KMS-11 (cell line): Measurements from ENCODE around the gene ATP5F1E.

Experiments used
- H2AFZ ChIP-seq: fragments of 200-600 bp; sonication (generic); 2 replicates; pipeline ENCODE4 v1.6.1; 2016; ENCODE audit warnings: antibody characterized with exemption, mixed run types, low read depth
- H3K27ac ChIP-seq: fragments of 200-600 bp; sonication (generic); 2 replicates; pipeline ENCODE4 v1.6.1; 2016; ENCODE audit warnings: mild to moderate bottlenecking, mixed run types
- H3K27me3 ChIP-seq: fragments of 200-600 bp; sonication (generic); 2 replicates; pipeline ENCODE4 v1.6.1; 2017; ENCODE audit warnings: mild to moderate bottlenecking, low read depth, mixed run types, moderate library complexity; ENCODE audit not compliant: insufficient read depth
- H3K36me3 ChIP-seq: fragments of 200-600 bp; sonication (generic); 2 replicates; pipeline ENCODE4 v1.6.1; 2017; ENCODE audit warnings: mild to moderate bottlenecking, mixed run types; ENCODE audit not compliant: insufficient read depth
- H3K4me1 ChIP-seq: fragments of 200-600 bp; sonication (generic); 2 replicates; pipeline ENCODE4 v1.6.1; 2016; ENCODE audit warnings: mild to moderate bottlenecking, low read depth, mixed run types; ENCODE audit not compliant: poor library complexity, severe bottlenecking
- H3K4me2 ChIP-seq: fragments of 200-600 bp; sonication (generic); 2 replicates; pipeline ENCODE4 v1.7.0; 2016; ENCODE audit warnings: mild to moderate bottlenecking, mixed run types
- H3K4me3 ChIP-seq: fragments of 200-600 bp; sonication (generic); IDR thresholded peaks from 2 replicates; pipeline ENCODE4 v1.6.1; 2017; ENCODE audit warnings: low read depth, low read length, mixed read lengths; ENCODE audit not compliant: insufficient read depth
- H3K79me2 ChIP-seq: fragments of 200-600 bp; sonication (generic); 2 replicates; pipeline ENCODE4 v1.6.1; 2016; ENCODE audit warnings: low read depth, mixed run types; ENCODE audit not compliant: insufficient read depth
- H3K9ac ChIP-seq: fragments of 200-600 bp; sonication (generic); 2 replicates; pipeline ENCODE4 v1.6.1; 2016; ENCODE audit warnings: mild to moderate bottlenecking, mixed run types
- H4K20me1 ChIP-seq: fragments of 200-600 bp; sonication (generic); 2 replicates; pipeline ENCODE4 v1.6.1; 2016; ENCODE audit warnings: mild to moderate bottlenecking, mixed run types; ENCODE audit not compliant: insufficient read depth
- TF ChIP-seq, protein P1 (sequence below): fragments of 200-600 bp; sonication (generic); conservative IDR thresholded peaks from 2 replicates; pipeline ENCODE4 v1.6.1; 2017; ENCODE audit warnings: low read depth, mild to moderate bottlenecking, antibody characterized with exemption, low read length, moderate library complexity, mixed read lengths

The ATP5F1E gene

DNA sequence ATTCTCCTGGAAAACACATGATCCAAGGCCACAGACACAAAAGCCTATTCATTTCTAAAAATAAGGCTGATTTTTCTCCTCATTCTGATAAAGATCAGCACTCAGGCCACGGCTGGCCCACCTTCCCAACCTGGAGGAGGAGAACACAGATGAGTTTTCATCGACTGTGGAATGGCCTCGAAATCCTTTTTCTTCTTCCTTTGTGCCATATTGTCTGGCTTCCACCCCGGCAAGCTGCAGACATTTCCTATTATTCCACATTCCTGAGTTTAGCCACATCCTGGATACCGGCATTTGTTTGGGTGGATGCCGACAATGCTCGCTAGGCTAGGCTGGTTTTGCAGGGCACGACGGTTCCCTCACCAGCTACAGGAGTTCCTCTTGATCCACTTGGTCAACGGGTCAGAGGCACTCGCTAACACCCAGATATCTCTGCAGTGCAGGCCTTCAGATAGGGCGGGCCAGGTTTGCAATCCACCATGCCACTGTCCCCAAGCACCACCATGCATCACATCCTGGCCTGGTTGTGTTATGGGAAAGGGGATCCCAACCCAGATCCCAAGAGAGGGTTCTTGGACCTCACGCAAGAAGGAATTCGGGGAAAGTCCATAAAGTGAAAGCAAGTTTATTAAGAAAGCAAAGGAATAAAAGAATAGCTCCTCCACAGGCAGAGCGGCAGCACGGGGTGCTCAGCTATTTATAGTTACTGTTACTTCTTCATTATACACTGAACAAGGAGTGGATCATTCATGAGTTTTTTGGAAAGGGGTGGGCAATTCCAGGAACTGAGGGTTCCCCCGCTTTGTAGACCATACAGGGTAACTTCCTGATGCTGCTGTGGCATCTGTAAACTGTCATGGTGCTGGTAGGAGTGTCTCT lies 20.9 kb downstream of the ATP5F1E start:
- Histone ChIP-seq H2AFZ (no peak overlapping the region), H3K4me1 (peaks cover 4% of the 10 kb centered on the region), H3K27ac (no peak overlapping the region), H3K4me2 (no peak overlapping the region), H3K9ac (no peak overlapping the region), H3K27me3 (peaks cover 9% of the 10 kb centered on the region; the same call in 1 of the 2 replicates), H3K4me3 (no peak overlapping the region), H3K36me3 (no peaks in the 10 kb centered on the region), H3K79me2 (no peaks in the 10 kb centered on the region), H4K20me1 (no peaks in the 10 kb centered on the region)
- TF ChIP-seq, protein P1, sequence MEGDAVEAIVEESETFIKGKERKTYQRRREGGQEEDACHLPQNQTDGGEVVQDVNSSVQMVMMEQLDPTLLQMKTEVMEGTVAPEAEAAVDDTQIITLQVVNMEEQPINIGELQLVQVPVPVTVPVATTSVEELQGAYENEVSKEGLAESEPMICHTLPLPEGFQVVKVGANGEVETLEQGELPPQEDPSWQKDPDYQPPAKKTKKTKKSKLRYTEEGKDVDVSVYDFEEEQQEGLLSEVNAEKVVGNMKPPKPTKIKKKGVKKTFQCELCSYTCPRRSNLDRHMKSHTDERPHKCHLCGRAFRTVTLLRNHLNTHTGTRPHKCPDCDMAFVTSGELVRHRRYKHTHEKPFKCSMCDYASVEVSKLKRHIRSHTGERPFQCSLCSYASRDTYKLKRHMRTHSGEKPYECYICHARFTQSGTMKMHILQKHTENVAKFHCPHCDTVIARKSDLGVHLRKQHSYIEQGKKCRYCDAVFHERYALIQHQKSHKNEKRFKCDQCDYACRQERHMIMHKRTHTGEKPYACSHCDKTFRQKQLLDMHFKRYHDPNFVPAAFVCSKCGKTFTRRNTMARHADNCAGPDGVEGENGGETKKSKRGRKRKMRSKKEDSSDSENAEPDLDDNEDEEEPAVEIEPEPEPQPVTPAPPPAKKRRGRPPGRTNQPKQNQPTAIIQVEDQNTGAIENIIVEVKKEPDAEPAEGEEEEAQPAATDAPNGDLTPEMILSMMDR, result no peak

DNA sequence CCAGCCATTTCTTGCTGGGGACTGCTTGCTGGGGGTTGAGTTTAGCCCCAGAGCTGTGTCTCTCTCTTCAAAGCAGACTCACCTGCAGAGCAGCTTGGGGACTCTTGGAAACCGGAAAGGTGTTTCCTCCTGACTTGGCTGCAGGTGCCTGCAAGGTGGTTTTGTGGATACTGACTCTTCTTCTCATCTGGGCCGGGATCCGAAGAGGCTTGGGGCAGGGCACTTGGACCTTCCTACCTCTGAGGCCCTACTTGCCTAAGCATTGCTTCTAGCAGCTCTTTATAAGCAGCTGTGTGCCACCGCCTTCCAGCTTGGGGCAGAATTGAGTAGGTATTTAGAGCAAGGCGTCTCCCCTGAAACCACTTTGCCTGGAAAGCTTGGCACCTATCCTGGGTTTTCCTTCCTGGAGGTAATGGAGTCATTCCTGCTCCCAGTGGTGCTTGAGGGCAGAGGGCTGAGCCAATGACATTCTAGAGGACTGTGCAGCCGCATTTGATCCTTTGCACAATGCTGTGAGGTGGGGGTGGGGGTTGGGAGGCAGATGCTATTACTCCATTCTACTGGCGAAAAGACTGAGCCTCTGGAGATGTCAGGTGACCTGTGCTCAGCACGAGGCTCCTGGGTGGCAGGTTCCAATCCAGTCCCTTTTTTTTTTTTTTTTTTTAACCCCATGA lies 21.7 kb downstream of the ATP5F1E start:
- Histone ChIP-seq H3K27ac (no peak overlapping the region), H3K4me2 (no peak overlapping the region), H3K27me3 (peaks cover 13% of the 10 kb centered on the region; the same call in 1 of the 2 replicates), H3K79me2 (no peaks in the 10 kb centered on the region), H2AFZ (no peak overlapping the region), H3K9ac (no peak overlapping the region), H3K4me3 (no peak overlapping the region), H3K4me1 (peaks cover 11% of the 10 kb centered on the region), H4K20me1 (no peaks in the 10 kb centered on the region), H3K36me3 (no peaks in the 10 kb centered on the region)
- TF ChIP-seq, protein P1, result no peak

DNA sequence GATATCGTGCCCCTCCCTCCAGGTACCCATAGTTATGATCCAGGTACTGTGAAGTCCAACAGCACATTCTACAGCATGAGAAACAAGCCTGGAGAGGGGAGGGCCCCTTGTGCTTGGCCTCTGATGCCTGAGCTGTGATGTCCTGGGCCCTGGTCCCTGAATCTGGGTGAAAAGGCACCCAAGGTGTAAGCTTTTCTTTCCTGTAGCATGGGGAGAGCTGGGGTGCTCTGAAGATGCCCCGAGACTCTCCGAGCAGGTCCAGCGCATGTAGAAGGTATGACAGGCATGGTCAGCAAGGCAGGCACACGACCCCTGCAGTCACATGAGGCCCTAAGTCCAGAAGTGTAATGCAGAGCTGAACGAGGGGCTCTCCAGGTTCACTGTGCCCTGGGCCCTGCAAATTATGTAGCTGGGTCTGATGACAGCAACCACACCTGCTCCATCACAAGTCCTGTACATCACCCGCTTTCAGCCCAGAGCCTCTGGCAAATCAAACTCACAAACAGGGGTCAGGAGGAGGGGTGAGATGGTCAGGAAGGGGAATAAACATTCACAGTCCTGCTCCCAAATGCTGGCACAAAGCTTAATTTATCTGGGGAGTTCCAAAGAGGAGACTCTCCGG lies 23.3 kb downstream of the ATP5F1E start:
- TF ChIP-seq, protein P1, result no peak
- Histone ChIP-seq H3K27ac (no peak overlapping the region), H3K27me3 (peaks cover 13% of the 10 kb centered on the region; the same call in 1 of the 2 replicates), H3K9ac (no peak overlapping the region), H3K79me2 (no peaks in the 10 kb centered on the region), H3K4me2 (no peak overlapping the region), H3K4me3 (no peak overlapping the region), H2AFZ (no peak overlapping the region), H3K4me1 (peaks cover 28% of the 10 kb centered on the region), H4K20me1 (no peaks in the 10 kb centered on the region), H3K36me3 (no peaks in the 10 kb centered on the region)

DNA sequence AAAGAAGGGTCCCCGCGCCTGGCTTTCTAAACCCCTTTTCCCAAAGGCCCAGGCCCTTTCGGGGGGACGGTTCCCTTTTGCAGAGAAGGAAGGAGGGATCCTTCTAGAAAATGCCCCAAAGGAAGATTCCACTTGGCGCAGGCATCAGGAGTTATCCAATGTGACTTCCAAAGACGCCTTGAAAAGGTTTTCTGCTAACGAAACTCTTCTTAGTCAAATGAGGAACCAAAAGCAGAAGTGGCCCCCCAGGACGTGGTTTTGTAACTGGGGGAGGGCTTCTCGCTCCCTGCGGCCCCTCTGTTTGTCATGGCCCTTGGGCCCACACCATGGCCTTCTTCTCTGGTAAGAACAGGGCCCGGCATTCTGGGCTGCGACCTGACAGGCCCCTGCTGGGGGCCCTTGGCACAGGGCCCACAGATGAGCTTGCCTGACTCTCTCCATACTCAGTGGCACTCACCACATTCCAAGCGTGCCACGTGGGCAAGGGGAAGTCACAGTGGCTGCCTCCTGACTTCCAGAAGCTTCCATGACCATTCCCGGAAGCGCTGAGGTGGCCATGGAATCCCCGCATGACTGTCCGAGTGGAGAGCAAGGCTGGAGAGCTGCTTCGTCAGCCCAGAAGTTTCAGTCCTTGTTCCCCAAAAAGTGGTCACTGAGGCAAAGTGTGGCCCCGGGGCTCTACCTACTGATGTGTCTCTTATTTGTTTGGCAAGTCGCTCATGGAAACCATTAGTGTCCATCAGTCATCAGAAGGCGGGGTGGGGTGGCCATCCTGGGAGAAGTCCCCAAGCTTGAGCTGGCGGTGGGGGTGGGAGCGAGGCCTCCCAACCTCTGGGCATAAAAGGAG lies 24.2 kb downstream of the ATP5F1E start:
- H3K4me3 ChIP-seq, result no peak overlapping the region
- H2AFZ ChIP-seq, result no peak overlapping the region
- H3K27ac ChIP-seq, result no peak overlapping the region
- no peaks in the 10 kb centered on the region for H4K20me1 ChIP-seq
- TF ChIP-seq, protein P1, result no peak
- no peaks in the 10 kb centered on the region for H3K36me3 ChIP-seq
- H3K79me2 ChIP-seq, result no peaks in the 10 kb centered on the region
- peaks cover 16% of the 10 kb centered on the region; the same call in 1 of the 2 replicates for H3K27me3 ChIP-seq
- no peak overlapping the region for H3K9ac ChIP-seq
- H3K4me1 ChIP-seq, result peaks cover 29% of the 10 kb centered on the region
- H3K4me2 ChIP-seq, result no peak overlapping the region
